Activated CD4-positive, alpha-beta T cell treated with anti-CD3 and anti-CD28 coated beads, Interleukin-2, amount 10 ng/mL, durations not matched to agents 24 days and 14 days (primary cell): ENCODE data around the gene MED12. TPM values are rescaled to one million over a fixed set of nuclear protein-coding genes. Genes with fewer than 3 reads are reported as not detected.
A peak's percentile ranks its signal among the peaks of the same experiment; 100 is the strongest.

Experiments used
- DNase-seq: peaks from one replicate; pipeline ENCODE4 v3.0.0; 2022
- H3K27ac Mint-ChIP-seq: one replicate; pipeline ENCODE4 v1.8.0; 2022; ENCODE audit warnings: mild to moderate bottlenecking, mixed read lengths
- H3K27me3 Mint-ChIP-seq: one replicate; pipeline ENCODE4 v1.8.0; 2022; ENCODE audit warnings: mixed read lengths
- H3K36me3 Mint-ChIP-seq: one replicate; pipeline ENCODE4 v1.8.0; 2022; ENCODE audit warnings: low read depth, mild to moderate bottlenecking, mixed read lengths
- H3K4me1 Mint-ChIP-seq: one replicate; pipeline ENCODE4 v1.8.0; 2021; ENCODE audit warnings: mixed read lengths
- H3K4me3 Mint-ChIP-seq: one replicate; pipeline ENCODE4 v1.8.0; 2022; ENCODE audit warnings: mild to moderate bottlenecking, moderate library complexity, mixed read lengths
- H3K9me3 Mint-ChIP-seq: one replicate; pipeline ENCODE4 v1.8.0; 2021; ENCODE audit warnings: mixed read lengths
- intact Hi-C: fragments of 100-400 bp; cut with micrococcal nuclease; formaldehyde crosslinking; loops from one replicate; pipeline ENCODE4 v1.15.1; 2023
- total RNA-seq: library from RNA; stranded (reverse); gene quantifications from 2 replicates; pipeline ENCODE4 v1.2.3, GENCODE V29; 2022

The MED12 gene
- total RNA-seq, 1 donor from 2014 or later: 65.9 TPM

GRCh38 chrX:71158603-71159002 lies 40.2 kb downstream of the MED12 start:
- Mint-ChIP-seq H3K36me3 (peaks cover 16% of the 10 kb centered on the region), H3K27ac (no peak overlapping the region), H3K4me1 (peaks cover 4% of the 10 kb centered on the region), H3K9me3 (no peaks in the 10 kb centered on the region), H3K4me3 (no peak overlapping the region), H3K27me3 (no peaks in the 10 kb centered on the region)
- DNase-seq: no peak
- intact Hi-C loops: no loop called here

GRCh38 chrX:71159335-71159734 lies 40.9 kb downstream of the MED12 start:
- Mint-ChIP-seq H3K4me3 (no peak overlapping the region), H3K36me3 (peaks cover 16% of the 10 kb centered on the region), H3K27ac (no peak overlapping the region), H3K27me3 (no peaks in the 10 kb centered on the region), H3K4me1 (peaks cover 4% of the 10 kb centered on the region), H3K9me3 (no peaks in the 10 kb centered on the region)
- intact Hi-C loops: no loop called here
- DNase-seq: no peak

- H3K4me1 Mint-ChIP-seq: peaks cover 4% of the 10 kb centered on the region
- H3K27ac Mint-ChIP-seq: no peak overlapping the region
- H3K36me3 Mint-ChIP-seq: peaks cover 17% of the 10 kb centered on the region
- no peak for DNase-seq
- no peaks in the 10 kb centered on the region for H3K9me3 Mint-ChIP-seq
- intact Hi-C loops: no loop called here
- H3K27me3 Mint-ChIP-seq: no peaks in the 10 kb centered on the region
- no peak overlapping the region for H3K4me3 Mint-ChIP-seq
Observed at GRCh38 chrX:71160475-71160874, 42.1 kb downstream of the MED12 start.

- no peak for DNase-seq
- Mint-ChIP-seq H3K9me3 (no peaks in the 10 kb centered on the region), H3K4me1 (peaks cover 1% of the 10 kb centered on the region), H3K27me3 (no peaks in the 10 kb centered on the region), H3K36me3 (peaks cover 12% of the 10 kb centered on the region), H3K4me3 (no peak overlapping the region), H3K27ac (no peak overlapping the region)
- intact Hi-C loops: no loop called here
Observed at GRCh38 chrX:71162981-71163380, 44.6 kb downstream of the MED12 start.

GRCh38 chrX:71164071-71164470 lies 45.7 kb downstream of the MED12 start:
- DNase-seq: no peak
- Mint-ChIP-seq H3K9me3 (no peaks in the 10 kb centered on the region), H3K27me3 (no peaks in the 10 kb centered on the region), H3K36me3 (peaks cover 10% of the 10 kb centered on the region), H3K4me1 (no peaks in the 10 kb centered on the region), H3K27ac (no peak overlapping the region), H3K4me3 (no peak overlapping the region)
- intact Hi-C loops: no loop called here

GRCh38 chrX:71166461-71166860 lies 48.1 kb downstream of the MED12 start:
- intact Hi-C loops: no loop called here

GRCh38 chrX:71167031-71167781 lies 48.8 kb downstream of the MED12 start:
- H3K27me3 Mint-ChIP-seq: no peaks in the 10 kb centered on the region

More at GRCh38 chrX:71166461-71166860, 48.1 kb downstream of the MED12 start:
- H3K27me3 Mint-ChIP-seq: no peaks in the 10 kb centered on the region
- no peaks in the 10 kb centered on the region for H3K9me3 Mint-ChIP-seq
- no peak overlapping the region for H3K27ac Mint-ChIP-seq
- no peak overlapping the region for H3K4me3 Mint-ChIP-seq
- H3K36me3 Mint-ChIP-seq: peaks cover 10% of the 10 kb centered on the region
- no peak for DNase-seq
- H3K4me1 Mint-ChIP-seq: peaks cover 1% of the 10 kb centered on the region

GRCh38 chrX:71168134-71168533 lies 49.7 kb downstream of the MED12 start:
- DNase-seq: no peak
- Mint-ChIP-seq H3K27me3 (no peaks in the 10 kb centered on the region), H3K27ac (no peak overlapping the region), H3K4me1 (peaks cover 6% of the 10 kb centered on the region), H3K4me3 (no peak overlapping the region), H3K36me3 (peaks cover 15% of the 10 kb centered on the region), H3K9me3 (no peaks in the 10 kb centered on the region)
- intact Hi-C loops: no loop called here

More at GRCh38 chrX:71167031-71167781, 48.8 kb downstream of the MED12 start:
- Mint-ChIP-seq H3K9me3 (no peaks in the 10 kb centered on the region), H3K27ac (no peak overlapping the region), H3K4me3 (no peak overlapping the region), H3K36me3 (peaks cover 15% of the 10 kb centered on the region), H3K4me1 (peaks cover 6% of the 10 kb centered on the region)
- no peak for DNase-seq
- intact Hi-C loops: no loop called here

GRCh38 chrX:71169586-71169985 lies 51.2 kb downstream of the MED12 start:
- Mint-ChIP-seq H3K4me3 (no peak overlapping the region), H3K27me3 (no peaks in the 10 kb centered on the region), H3K4me1 (peaks cover 6% of the 10 kb centered on the region), H3K36me3 (peaks cover 24% of the 10 kb centered on the region), H3K9me3 (no peaks in the 10 kb centered on the region), H3K27ac (no peak overlapping the region)
- no peak for DNase-seq
- intact Hi-C loops: no loop called here

- H3K4me1 Mint-ChIP-seq: peaks cover 7% of the 10 kb centered on the region
- intact Hi-C loops: loop anchor here (10.0 kb wide), 1 partner anchor 396 kb away; no protein-coding TSS in a partner anchor
Observed at GRCh38 chrX:71170660-71171059, 52.3 kb downstream of the MED12 start.

GRCh38 chrX:71171110-71171801 lies 52.9 kb downstream of the MED12 start:
- H3K36me3 Mint-ChIP-seq: peaks cover 30% of the 10 kb centered on the region
- peak overlapping the region; percentile 65 for H3K27ac Mint-ChIP-seq
- intact Hi-C loops: loop anchor here (10.0 kb wide), 1 partner anchor 396 kb away; no protein-coding TSS in a partner anchor
- no peaks in the 10 kb centered on the region for H3K27me3 Mint-ChIP-seq
- no peak overlapping the region for H3K4me3 Mint-ChIP-seq
- no peaks in the 10 kb centered on the region for H3K9me3 Mint-ChIP-seq
- H3K4me1 Mint-ChIP-seq: peaks cover 7% of the 10 kb centered on the region
- no peak for DNase-seq

More at GRCh38 chrX:71170660-71171059, 52.3 kb downstream of the MED12 start:
- H3K27me3 Mint-ChIP-seq: no peaks in the 10 kb centered on the region
- no peak for DNase-seq
- H3K27ac Mint-ChIP-seq: no peak overlapping the region
- H3K4me3 Mint-ChIP-seq: no peak overlapping the region
- no peaks in the 10 kb centered on the region for H3K9me3 Mint-ChIP-seq
- peaks cover 28% of the 10 kb centered on the region for H3K36me3 Mint-ChIP-seq

GRCh38 chrX:71173440-71173839 lies 55.0 kb downstream of the MED12 start:
- Mint-ChIP-seq H3K36me3 (peaks cover 39% of the 10 kb centered on the region), H3K27me3 (no peaks in the 10 kb centered on the region), H3K4me1 (peaks cover 7% of the 10 kb centered on the region), H3K9me3 (no peaks in the 10 kb centered on the region), H3K4me3 (no peak overlapping the region), H3K27ac (no peak overlapping the region)
- DNase-seq: no peak
- intact Hi-C loops: loop anchor here (10.0 kb wide), 1 partner anchor 399 kb away; no protein-coding TSS in a partner anchor

GRCh38 chrX:71174795-71175194 lies 56.4 kb downstream of the MED12 start:
- Mint-ChIP-seq H3K9me3 (no peaks in the 10 kb centered on the region), H3K36me3 (peaks cover 39% of the 10 kb centered on the region), H3K27me3 (no peaks in the 10 kb centered on the region), H3K4me1 (peaks cover 7% of the 10 kb centered on the region), H3K27ac (no peak overlapping the region), H3K4me3 (no peak overlapping the region)
- DNase-seq: no peak
- intact Hi-C loops: loop anchor here (5.0 to 10.0 kb wide), 2 partner anchors 202 to 400 kb away; no protein-coding TSS in a partner anchor

- intact Hi-C loops: loop anchor here (5.0 to 10.0 kb wide), 2 partner anchors 203 to 401 kb away; no protein-coding TSS in a partner anchor
- Mint-ChIP-seq H3K27ac (no peak overlapping the region), H3K4me1 (peaks cover 7% of the 10 kb centered on the region), H3K36me3 (peaks cover 39% of the 10 kb centered on the region), H3K4me3 (no peak overlapping the region), H3K27me3 (no peaks in the 10 kb centered on the region), H3K9me3 (no peaks in the 10 kb centered on the region)
- no peak for DNase-seq
Observed at GRCh38 chrX:71175531-71175930, 57.1 kb downstream of the MED12 start.
